Measurements from ENCODE around the gene CST11.

CST11 gene

DNA sequence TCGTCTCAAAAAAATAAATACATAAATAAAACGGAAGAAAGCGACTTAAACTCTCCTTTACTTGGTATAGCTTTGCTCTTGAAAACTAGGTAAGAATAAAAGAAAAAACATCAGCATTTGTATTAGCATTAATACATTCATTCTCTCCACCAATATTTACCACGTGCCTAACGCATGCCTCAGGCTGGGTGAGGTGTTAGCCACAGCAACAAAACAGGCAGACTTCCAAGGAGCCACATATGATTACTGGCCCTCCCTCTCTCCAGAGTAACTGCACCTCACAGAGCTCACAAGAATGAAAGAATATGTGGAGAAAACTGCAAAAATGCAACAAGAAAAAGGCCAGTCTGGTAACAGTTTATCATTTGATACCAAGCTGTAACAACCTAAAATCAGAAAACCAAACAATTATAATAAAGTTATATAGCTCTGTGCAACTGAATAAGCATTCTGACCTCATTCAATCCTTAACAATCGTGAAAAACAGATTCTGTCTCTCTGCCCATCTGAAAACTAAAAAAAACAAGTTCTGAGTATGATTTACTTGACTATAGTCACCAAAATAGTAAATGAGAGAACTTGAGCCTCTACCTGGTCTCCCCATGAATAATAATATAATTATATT, 36.6 kb downstream of the CST11 start:
- no peak for DNase-seq (ENCODE audit: low read depth)
- TF ChIP-seq, protein P1, sequence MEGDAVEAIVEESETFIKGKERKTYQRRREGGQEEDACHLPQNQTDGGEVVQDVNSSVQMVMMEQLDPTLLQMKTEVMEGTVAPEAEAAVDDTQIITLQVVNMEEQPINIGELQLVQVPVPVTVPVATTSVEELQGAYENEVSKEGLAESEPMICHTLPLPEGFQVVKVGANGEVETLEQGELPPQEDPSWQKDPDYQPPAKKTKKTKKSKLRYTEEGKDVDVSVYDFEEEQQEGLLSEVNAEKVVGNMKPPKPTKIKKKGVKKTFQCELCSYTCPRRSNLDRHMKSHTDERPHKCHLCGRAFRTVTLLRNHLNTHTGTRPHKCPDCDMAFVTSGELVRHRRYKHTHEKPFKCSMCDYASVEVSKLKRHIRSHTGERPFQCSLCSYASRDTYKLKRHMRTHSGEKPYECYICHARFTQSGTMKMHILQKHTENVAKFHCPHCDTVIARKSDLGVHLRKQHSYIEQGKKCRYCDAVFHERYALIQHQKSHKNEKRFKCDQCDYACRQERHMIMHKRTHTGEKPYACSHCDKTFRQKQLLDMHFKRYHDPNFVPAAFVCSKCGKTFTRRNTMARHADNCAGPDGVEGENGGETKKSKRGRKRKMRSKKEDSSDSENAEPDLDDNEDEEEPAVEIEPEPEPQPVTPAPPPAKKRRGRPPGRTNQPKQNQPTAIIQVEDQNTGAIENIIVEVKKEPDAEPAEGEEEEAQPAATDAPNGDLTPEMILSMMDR (IDR thresholded peaks at IDR 0.05; ENCODE audit: low read depth, low read length): no peak
- no peak for TF ChIP-seq POLR2A (IDR thresholded peaks at IDR 0.05; ENCODE audit: extremely low read depth, insufficient read length)
- TF ChIP-seq MYC (IDR thresholded peaks at IDR 0.05; ENCODE audit: low read depth, low read length): no peak
- no peak for TF ChIP-seq MAX (IDR thresholded peaks at IDR 0.05; ENCODE audit: low read depth, low read length)
- no peak overlapping the region for H3K4me3 ChIP-seq (ENCODE audit: low read depth, low read length)

DNA sequence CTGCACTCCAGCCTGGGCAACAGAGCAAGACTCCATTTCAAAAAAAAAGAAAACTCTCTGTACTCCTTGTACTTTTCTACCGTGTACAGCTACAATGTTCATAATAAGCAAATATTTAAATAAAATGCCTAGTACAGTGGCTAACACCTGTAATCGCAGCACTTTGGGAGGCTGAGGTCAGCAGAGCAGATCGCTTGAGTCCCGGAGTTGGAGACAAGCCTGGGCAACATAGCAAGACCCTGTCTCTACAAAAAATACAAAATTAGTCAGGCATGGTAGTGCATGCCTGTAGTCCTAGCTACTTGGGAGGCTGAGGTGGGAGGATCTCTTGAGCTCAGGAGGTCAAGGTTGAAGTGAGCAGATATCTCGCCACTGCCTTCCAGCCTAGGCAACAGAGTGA, 37.1 kb downstream of the CST11 start:
- TF ChIP-seq, protein P1 (IDR thresholded peaks at IDR 0.05; ENCODE audit: low read depth, low read length): no peak
- TF ChIP-seq POLR2A (IDR thresholded peaks at IDR 0.05; ENCODE audit: extremely low read depth, insufficient read length) (no peak), MYC (IDR thresholded peaks at IDR 0.05; ENCODE audit: low read depth, low read length) (no peak), MAX (IDR thresholded peaks at IDR 0.05; ENCODE audit: low read depth, low read length) (no peak)
- H3K4me3 ChIP-seq (ENCODE audit: low read depth, low read length): no peak overlapping the region
- no peak for DNase-seq (ENCODE audit: low read depth)

- TF ChIP-seq MAX (IDR thresholded peaks at IDR 0.05; ENCODE audit: low read depth, low read length) (no peak), POLR2A (IDR thresholded peaks at IDR 0.05; ENCODE audit: extremely low read depth, insufficient read length) (no peak), MYC (IDR thresholded peaks at IDR 0.05; ENCODE audit: low read depth, low read length) (no peak)
- TF ChIP-seq, protein P1 (IDR thresholded peaks at IDR 0.05; ENCODE audit: low read depth, low read length): no peak
- no peak for DNase-seq (ENCODE audit: low read depth)
- no peak overlapping the region for H3K4me3 ChIP-seq (ENCODE audit: low read depth, low read length)
These were observed 38.0 kb downstream of the CST11 start for GRCh38 chr20:23414526-23415188.

DNA sequence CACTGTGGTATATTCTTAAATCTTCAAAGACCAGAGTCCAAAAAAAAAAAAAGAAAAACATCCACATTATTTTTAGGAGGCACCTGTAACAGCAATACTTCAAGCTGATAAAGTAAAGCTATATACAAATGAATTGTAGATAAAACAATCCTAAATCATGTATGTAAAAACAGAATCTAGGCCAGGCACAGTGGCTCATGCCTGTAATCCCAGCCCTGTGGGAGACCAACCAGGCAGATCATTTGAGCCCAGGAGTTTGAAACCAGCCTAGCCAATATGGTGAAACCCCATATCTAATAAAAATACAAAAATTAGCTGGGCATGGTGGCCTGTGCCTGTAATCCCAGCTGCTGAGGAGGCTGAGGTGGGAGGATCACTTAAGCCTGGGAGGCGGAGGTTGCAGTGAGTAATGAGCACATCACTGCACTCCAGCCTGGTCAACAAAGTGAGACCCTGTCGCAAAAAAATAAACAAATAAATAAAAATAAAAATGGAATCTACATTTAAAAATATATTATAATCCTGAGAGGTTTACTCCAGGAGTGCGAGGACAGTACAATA, 38.7 kb downstream of the CST11 start:
- TF ChIP-seq, protein P1 (IDR thresholded peaks at IDR 0.05; ENCODE audit: low read depth, low read length): no peak
- no peak for TF ChIP-seq POLR2A (IDR thresholded peaks at IDR 0.05; ENCODE audit: extremely low read depth, insufficient read length)
- TF ChIP-seq MAX (IDR thresholded peaks at IDR 0.05; ENCODE audit: low read depth, low read length): no peak
- no peak for TF ChIP-seq MYC (IDR thresholded peaks at IDR 0.05; ENCODE audit: low read depth, low read length)
- no peak overlapping the region for H3K4me3 ChIP-seq (ENCODE audit: low read depth, low read length)
- no peak for DNase-seq (ENCODE audit: low read depth)

- no peak for TF ChIP-seq MYC (IDR thresholded peaks at IDR 0.05; ENCODE audit: low read depth, low read length)
- TF ChIP-seq MAX (IDR thresholded peaks at IDR 0.05; ENCODE audit: low read depth, low read length): peak; percentile 85
- TF ChIP-seq, protein P1 (IDR thresholded peaks at IDR 0.05; ENCODE audit: low read depth, low read length): no peak
- no peak overlapping the region for H3K4me3 ChIP-seq (ENCODE audit: low read depth, low read length)
- DNase-seq (ENCODE audit: low read depth): peak; percentile 34
These were observed 40.6 kb downstream of the CST11 start for GRCh38 chr20:23412026-23412425.
